Liver (tissue), 9 donors: Measurements from ENCODE around the gene CEP170. TPM values are rescaled to one million over a fixed set of nuclear protein-coding genes. Genes with fewer than 3 reads are reported as not detected.
"Not testable (repeated sequence)": the region's sequence is repeated elsewhere in the genome, so short reads cannot be mapped to it uniquely, and the experiment has no call there.

Source experiments
- DNase-seq: peaks from one replicate; pipeline ENCODE4 v3.0.0-alpha.2; 2017; ENCODE audit warnings: low spot score
- H3K27ac ChIP-seq, 2 donors: one replicate each; pipeline ENCODE4 v1.7.0; 2013; ENCODE audit warnings: inconsistent platforms in 2 of 2, low read length in 2 of 2, control low read depth in 1 of 2, low read depth in 1 of 2, mild to moderate bottlenecking in 1 of 2
- H3K27me3 ChIP-seq, 4 donors: one replicate each; pipeline versions ENCODE4 v1.6.1 to v1.7.0; 2013; ENCODE audit warnings: low read length in 3 of 4, inconsistent platforms in 1 of 4, mild to moderate bottlenecking in 1 of 4, moderate library complexity in 1 of 4; ENCODE audit not compliant: control insufficient read depth in 4 of 4, insufficient read depth in 4 of 4
- H3K36me3 ChIP-seq, 4 donors: one replicate each; pipeline versions ENCODE4 v1.6.1 to v1.7.0; 2013; ENCODE audit warnings: low read length in 3 of 4, mild to moderate bottlenecking in 3 of 4, low read depth in 1 of 4, moderate library complexity in 1 of 4; ENCODE audit not compliant: control insufficient read depth in 4 of 4, insufficient read depth in 3 of 4
- H3K4me1 ChIP-seq, 4 donors: one replicate each; pipeline versions ENCODE4 v1.6.1 to v1.7.0; 2013; ENCODE audit warnings: low read length in 3 of 4, mild to moderate bottlenecking in 3 of 4, moderate library complexity in 1 of 4; ENCODE audit not compliant: control insufficient read depth in 4 of 4, insufficient read depth in 4 of 4
- H3K4me3 ChIP-seq, 3 donors: one replicate each; pipeline versions ENCODE4 v1.6.1 to v1.7.0; 2013; ENCODE audit warnings: low read length in 3 of 3, control low read depth in 1 of 3, low read depth in 1 of 3, mild to moderate bottlenecking in 1 of 3
- H3K9ac ChIP-seq, 2 donors: one replicate each; pipeline ENCODE4 v1.7.0; 2013; ENCODE audit warnings: low read length in 2 of 2, mild to moderate bottlenecking in 2 of 2, moderate library complexity in 2 of 2, control low read depth in 1 of 2, low read depth in 1 of 2
- H3K9me3 ChIP-seq, 4 donors: one replicate each; pipeline versions ENCODE4 v1.6.1 to v1.7.0; 2013; ENCODE audit warnings: low read length in 3 of 4; ENCODE audit not compliant: control insufficient read depth in 4 of 4
- ATF3 ChIP-seq: IDR thresholded peaks from 2 replicates; pipeline ENCODE4 v1.6.1; 2016; ENCODE audit warnings: antibody characterized with exemption
- CTCF ChIP-seq: fragments of 150-350 bp; IDR thresholded peaks from 2 replicates; pipeline ENCODE4 v1.5.1; 2017; ENCODE audit warnings: improper control_type of control experiment, low read depth, low read length; ENCODE audit not compliant: missing input control
- FOXA1 ChIP-seq: IDR thresholded peaks from 2 replicates; pipeline ENCODE4 v1.6.1; 2016; ENCODE audit warnings: antibody characterized with exemption
- FOXA2 ChIP-seq: IDR thresholded peaks from 2 replicates; pipeline ENCODE4 v1.6.1; 2016; ENCODE audit warnings: antibody characterized with exemption
- GABPA ChIP-seq, 2 donors: IDR thresholded peaks in 1 of 2; conservative IDR thresholded peaks in 1 of 2; 2 replicates each; pipeline ENCODE4 v1.6.1; 2016; ENCODE audit warnings: antibody characterized with exemption in 2 of 2, mild to moderate bottlenecking in 1 of 2, moderate library complexity in 1 of 2
- HNF4G ChIP-seq: IDR thresholded peaks from 2 replicates; pipeline ENCODE4 v1.6.1; 2016; ENCODE audit warnings: antibody characterized with exemption
- JUND ChIP-seq, 2 donors: IDR thresholded peaks; 2 replicates each; pipeline ENCODE4 v1.6.1; 2016; ENCODE audit warnings: antibody characterized with exemption in 2 of 2
- RAD21 ChIP-seq, 2 donors: IDR thresholded peaks; 2 replicates each; pipeline ENCODE4 v1.6.1; 2016; ENCODE audit warnings: antibody characterized with exemption in 2 of 2, mild to moderate bottlenecking in 2 of 2
- REST ChIP-seq: IDR thresholded peaks from 2 replicates; pipeline ENCODE4 v1.6.1; 2016; ENCODE audit warnings: antibody characterized with exemption, mild to moderate bottlenecking
- SP1 ChIP-seq: IDR thresholded peaks from 2 replicates; pipeline ENCODE4 v1.6.1; 2018; ENCODE audit warnings: antibody characterized with exemption, mild to moderate bottlenecking
- TAF1 ChIP-seq: conservative IDR thresholded peaks from 2 replicates; pipeline ENCODE4 v1.6.1; 2016; ENCODE audit warnings: antibody characterized with exemption, mild to moderate bottlenecking
- YY1 ChIP-seq: IDR thresholded peaks from 2 replicates; pipeline ENCODE4 v1.6.1; 2016; ENCODE audit warnings: antibody characterized with exemption, mild to moderate bottlenecking
- WGBS: extraction: QIAGEN DNeasy Blood & Tissue Kit; methylation state at CpG from one replicate; pipeline ENCODE4 v1.1.7; 2013; 5-methylcytosine and 5-hydroxymethylcytosine counted together
- polyA plus RNA-seq, 2 donors: library from polyadenylated mRNA; stranded (reverse) in 1 of 2; unstranded in 1 of 2; fragments of 200-250 nt in 1 of 2; fragments of >200 nt in 1 of 2; fragmentation: Nextera tagmentation in 1 of 2; extraction: Ambion mirVana in 1 of 2; gene quantifications; one replicate each; pipeline versions ENCODE4 v1.2.1 to v1.2.3, GENCODE V29; 2013 to 2015
- total RNA-seq, 2 donors: library from RNA; depleted of rRNA; stranded (reverse); fragments of >200 nt; gene quantifications; one replicate each; pipeline ENCODE4 v1.2.3, GENCODE V29; 2014
- TF ChIP-seq, protein P1 (sequence below): IDR thresholded peaks from 2 replicates; pipeline ENCODE4 v1.6.1; 2016; ENCODE audit warnings: antibody characterized with exemption
- TF ChIP-seq, protein P2 (sequence below): IDR thresholded peaks from 2 replicates; pipeline ENCODE4 v1.6.1; 2016; ENCODE audit warnings: antibody characterized with exemption
- donor health status: healthy.
- donor health status: healthy.
- donor health status: healthy.
- donor health status: healthy.
- donor health status: healthy.

Gene CEP170
- total and polyA plus RNA-seq, 4 donors: 5.0 to 21.5 (median 14.9) TPM

DNA sequence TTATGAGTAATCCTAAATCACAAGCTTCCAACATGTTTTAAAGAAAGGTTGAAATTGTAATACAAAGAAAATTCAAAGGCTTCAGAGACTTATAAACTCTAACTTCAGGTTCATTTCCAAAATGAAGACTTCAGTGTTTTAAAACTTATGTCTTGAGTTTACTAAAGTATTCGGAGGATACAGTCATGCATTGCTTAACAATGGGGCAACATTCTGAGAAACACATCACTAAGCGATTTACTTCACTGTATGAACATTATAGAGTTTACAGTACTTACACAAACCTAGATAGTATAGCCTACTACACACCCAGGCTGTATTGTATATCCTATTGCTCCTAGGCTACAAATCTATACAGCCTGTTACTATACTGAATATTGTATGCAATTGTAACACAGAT, 38.3 kb downstream of the CEP170 start:
- TF ChIP-seq JUND (IDR thresholded peaks at IDR 0.05) (no peak), FOXA2 (no peak), CTCF (no peak), REST (no peak), SP1 (no peak), GABPA (IDR thresholded peaks at IDR 0.05 in 1 of 2, conservative IDR thresholded peaks at IDR 0.05 in 1 of 2) (no peak), ATF3 (no peak), TAF1 (no peak)

GRCh38 chr1:243215276-243215875, 39.7 kb downstream of the CEP170 start:
- H3K27me3 ChIP-seq, H3K9ac ChIP-seq: not testable (repeated sequence)
- 94% methylated on average over 11 of the region's 12 CpGs for WGBS

More for the DNA sequence above, 38.3 kb downstream of the CEP170 start:
- H3K27ac ChIP-seq: no peak overlapping the region
- no peaks in the 10 kb centered on the region for H3K4me1 ChIP-seq
- no peak for DNase-seq
- whole genome bisulfite sequencing: 96% methylated on average over 2 of the region's 2 CpGs
- H3K36me3 ChIP-seq: peaks cover 1 to 18% (median 7%) of the 10 kb centered on the region in 4 donors
- no peaks in the 10 kb centered on the region for H3K27me3 ChIP-seq
- H3K9me3 ChIP-seq: no peaks in the 10 kb centered on the region
- no peak overlapping the region for H3K4me3 ChIP-seq
- H3K9ac ChIP-seq: no peak overlapping the region

DNA sequence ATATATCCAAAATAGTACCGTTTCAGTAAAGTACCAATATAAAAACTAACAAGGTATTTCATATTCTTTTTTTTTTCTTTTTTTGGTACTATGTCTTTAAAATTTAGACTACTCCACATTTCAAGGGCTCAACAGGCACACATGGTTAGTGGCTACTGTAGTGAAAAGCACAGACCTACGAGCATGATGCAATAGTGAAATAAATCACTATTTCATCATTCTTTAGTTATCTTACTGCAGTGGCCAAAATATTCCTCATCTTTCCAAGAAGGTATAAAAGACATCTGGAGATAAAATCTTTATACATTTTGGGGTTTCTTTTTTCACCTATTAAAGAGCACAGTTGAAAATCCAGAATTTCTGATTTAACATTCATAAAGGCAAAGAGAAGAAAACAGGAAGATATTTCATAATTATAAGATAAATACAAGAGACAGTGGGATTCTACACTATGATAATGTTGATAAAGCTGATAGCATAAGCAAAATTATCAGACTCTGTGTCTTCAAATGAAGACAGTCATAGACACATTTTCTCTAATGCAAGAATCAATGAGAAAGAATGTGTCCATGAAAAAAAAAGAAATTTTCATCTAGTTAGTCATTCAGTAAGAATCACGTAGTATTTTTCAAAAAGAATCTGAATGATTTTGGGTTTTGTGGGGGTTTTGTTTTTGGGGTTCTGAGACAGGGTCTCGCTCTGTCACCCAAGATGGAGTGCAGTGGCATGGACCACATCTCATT, 41.9 kb downstream of the CEP170 start:
- H3K27ac ChIP-seq: no peak overlapping the region
- no peaks in the 10 kb centered on the region for H3K4me1 ChIP-seq
- H3K9me3 ChIP-seq: no peaks in the 10 kb centered on the region
- no peak overlapping the region for H3K4me3 ChIP-seq
- DNase-seq: no peak
- no peaks in the 10 kb centered on the region for H3K27me3 ChIP-seq
- TF ChIP-seq, protein P1, sequence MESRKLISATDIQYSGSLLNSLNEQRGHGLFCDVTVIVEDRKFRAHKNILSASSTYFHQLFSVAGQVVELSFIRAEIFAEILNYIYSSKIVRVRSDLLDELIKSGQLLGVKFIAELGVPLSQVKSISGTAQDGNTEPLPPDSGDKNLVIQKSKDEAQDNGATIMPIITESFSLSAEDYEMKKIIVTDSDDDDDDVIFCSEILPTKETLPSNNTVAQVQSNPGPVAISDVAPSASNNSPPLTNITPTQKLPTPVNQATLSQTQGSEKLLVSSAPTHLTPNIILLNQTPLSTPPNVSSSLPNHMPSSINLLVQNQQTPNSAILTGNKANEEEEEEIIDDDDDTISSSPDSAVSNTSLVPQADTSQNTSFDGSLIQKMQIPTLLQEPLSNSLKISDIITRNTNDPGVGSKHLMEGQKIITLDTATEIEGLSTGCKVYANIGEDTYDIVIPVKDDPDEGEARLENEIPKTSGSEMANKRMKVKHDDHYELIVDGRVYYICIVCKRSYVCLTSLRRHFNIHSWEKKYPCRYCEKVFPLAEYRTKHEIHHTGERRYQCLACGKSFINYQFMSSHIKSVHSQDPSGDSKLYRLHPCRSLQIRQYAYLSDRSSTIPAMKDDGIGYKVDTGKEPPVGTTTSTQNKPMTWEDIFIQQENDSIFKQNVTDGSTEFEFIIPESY: no peak
- TF ChIP-seq, protein P2, sequence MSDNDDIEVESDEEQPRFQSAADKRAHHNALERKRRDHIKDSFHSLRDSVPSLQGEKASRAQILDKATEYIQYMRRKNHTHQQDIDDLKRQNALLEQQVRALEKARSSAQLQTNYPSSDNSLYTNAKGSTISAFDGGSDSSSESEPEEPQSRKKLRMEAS: no peak
- TF ChIP-seq JUND (IDR thresholded peaks at IDR 0.05): no peak
- TF ChIP-seq GABPA (IDR thresholded peaks at IDR 0.05 in 1 of 2, conservative IDR thresholded peaks at IDR 0.05 in 1 of 2): no peak
- no peak for TF ChIP-seq FOXA1
- TF ChIP-seq HNF4G: no peak
- TF ChIP-seq ATF3: peak; percentile 88
- peak in 1 of 2 donors; percentile 16 for TF ChIP-seq RAD21 (IDR thresholded peaks at IDR 0.05)
- no peak for TF ChIP-seq YY1
- WGBS: 79% methylated on average over 4 of the region's 4 CpGs
- H3K36me3 ChIP-seq: peaks cover 0 to 3% (median under 1%) of the 10 kb centered on the region in 4 donors
- H3K9ac ChIP-seq: no peak overlapping the region

More at GRCh38 chr1:243215276-243215875, 39.7 kb downstream of the CEP170 start:
- not testable (repeated sequence) for H3K9me3 ChIP-seq, H3K4me3 ChIP-seq, DNase-seq, H3K4me1 ChIP-seq, H3K27ac ChIP-seq
- peaks cover 0 to 11% (median 2%) of the 10 kb centered on the region in 4 donors for H3K36me3 ChIP-seq

GRCh38 chr1:243211984-243212383, 43.1 kb downstream of the CEP170 start:
- not testable (repeated sequence) for H3K9ac ChIP-seq, H3K36me3 ChIP-seq, H3K4me3 ChIP-seq, H3K9me3 ChIP-seq, H3K4me1 ChIP-seq, DNase-seq, H3K27ac ChIP-seq, H3K27me3 ChIP-seq
- WGBS: 83% methylated on average over 2 of the region's 3 CpGs
